Right lobe of liver (tissue), 6 donors: ENCODE measurements around the gene PDE4B. TPM values are rescaled to one million over a fixed set of nuclear protein-coding genes. Genes with fewer than 3 reads are reported as not detected.

ENCODE experiments used
- ATAC-seq, 4 donors: fragments of 200-7000 bp; cut with Tn5 transposase; one replicate each; pipeline ENCODE4 v1.9.1; 2020; ENCODE audit warnings: mild to moderate bottlenecking in 4 of 4, moderate library complexity in 4 of 4
- DNase-seq, 3 donors: peaks; one replicate each; pipeline ENCODE4 v3.0.0-alpha.2; 2020
- H3K27ac ChIP-seq, 3 donors: fragments of 200-600 bp; one replicate each; pipeline ENCODE4 v1.8.0; 2022
- H3K27me3 ChIP-seq, 2 donors: fragments of 200-600 bp; one replicate each; pipeline ENCODE4 v1.8.0; 2022
- H3K36me3 ChIP-seq, 4 donors: fragments of 200-600 bp; sonication (generic) in 1 of 4; one replicate each; pipeline versions ENCODE4 v1.5.1 to v1.8.0; 2017 to 2022; ENCODE audit warnings: control low read depth in 1 of 4
- H3K4me1 ChIP-seq, 4 donors: fragments of 200-600 bp; sonication (generic) in 1 of 4; one replicate each; pipeline versions ENCODE4 v1.5.1 to v1.8.0; 2017 to 2022; ENCODE audit warnings: control low read depth in 1 of 4
- H3K4me3 ChIP-seq, 3 donors: fragments of 200-600 bp; one replicate each; pipeline ENCODE4 v1.8.0; 2022
- H3K9me3 ChIP-seq, 4 donors: fragments of 200-600 bp; sonication (generic) in 1 of 4; one replicate each; pipeline versions ENCODE4 v1.5.1 to v1.8.0; 2017 to 2022; ENCODE audit warnings: control low read depth in 1 of 4
- CTCF ChIP-seq, 4 donors: fragments of 200-600 bp in 3 of 4; fragments of 450-650 bp in 1 of 4; IDR thresholded peaks; one replicate each; pipeline versions ENCODE4 v1.5.1 to v1.8.0; 2016 to 2022; ENCODE audit warnings: antibody characterized with exemption in 4 of 4, mild to moderate bottlenecking in 2 of 4
- POLR2A ChIP-seq: fragments of 450-650 bp; IDR thresholded peaks from one replicate; pipeline ENCODE4 v1.6.1; 2017; ENCODE audit warnings: antibody characterized with exemption, mild to moderate bottlenecking
- WGBS: methylation state at CpG from one replicate; pipeline ENCODE4 v1.1.6; 2018; ENCODE audit warnings: low coverage, low lambda C conversion rate; ENCODE audit not compliant: insufficient coverage; ENCODE audit errors: missing lambda C conversion rate; 5-methylcytosine and 5-hydroxymethylcytosine counted together
- intact Hi-C, 2 donors: fragments of 100-400 bp; cut with DNase I; formaldehyde crosslinking; loops; one replicate each; pipeline versions ENCODE4 v1.11.2 to v1.14.1; 2022
- total RNA-seq, 6 experiments: library from RNA; depleted of rRNA in 2 of 6; stranded (reverse); fragments of >200 nt in 2 of 6; fragmentation: NEBNext Ultra II Directional in 3 of 6; extraction: Animal tissue kit (Norgen Biotek cat#: 25700) in 3 of 6; gene quantifications; one replicate each; pipeline versions ENCODE4 v1.1.0 to v1.2.4, GENCODE V29; 2016 to 2023
- donor health status: DM: no; HTN: yes; CAD: no.
- donor health status: DM: no; HTN: no; CAD: no.
- donor health status: DM: no; HTN: no; CAD: no.
- donor health status: DM: no; HTN: yes; CAD: no.
- donor health status: DM: no; HTN: yes; CAD: no.

PDE4B gene
- total RNA-seq, 6 experiments from 2014 or later = 1.4 to 6.4 (median 2.4) TPM

- H3K4me3 ChIP-seq = no peak overlapping the region
- H3K27me3 ChIP-seq = no peaks in the 10 kb centered on the region
- H3K9me3 ChIP-seq = no peaks in the 10 kb centered on the region
- no peak for TF ChIP-seq CTCF (IDR thresholded peaks at IDR 0.05)
- no peak for TF ChIP-seq POLR2A
- ATAC-seq (peak in 2 of 4 donors; percentile 15 to 17), DNase-seq (no peak)
- WGBS = 53% methylated on average over 7 of the region's 7 CpGs
- H3K36me3 ChIP-seq = no peaks in the 10 kb centered on the region
- H3K27ac ChIP-seq = peak overlapping the region in 1 of 3 donors; percentile 2
- intact Hi-C loops = no loop called here
- H3K4me1 ChIP-seq = peaks cover 0 to 19% (median 0%) of the 10 kb centered on the region in 4 donors
These were observed 603.7 kb downstream of the PDE4B start for GRCh38 chr1:66396212-66396890.

GRCh38 chr1:66397192-66397591 is 604.5 kb downstream of the PDE4B start:
- 55% methylated on average over 1 of the region's 1 CpG for WGBS
- TF ChIP-seq POLR2A = no peak
- TF ChIP-seq CTCF (IDR thresholded peaks at IDR 0.05) = no peak
- H3K4me1 ChIP-seq = peaks cover 0 to 19% (median 0%) of the 10 kb centered on the region in 4 donors
- ATAC-seq (peak in 1 of 4 donors; percentile 14), DNase-seq (no peak)
- intact Hi-C loops = no loop called here
- H3K4me3 ChIP-seq = no peak overlapping the region
- H3K27ac ChIP-seq = no peak overlapping the region
- no peaks in the 10 kb centered on the region for H3K27me3 ChIP-seq
- H3K36me3 ChIP-seq = no peaks in the 10 kb centered on the region
- no peaks in the 10 kb centered on the region for H3K9me3 ChIP-seq

- Histone ChIP-seq H3K27ac (peak overlapping the region in 1 of 3 donors; percentile 46), H3K9me3 (no peaks in the 10 kb centered on the region), H3K4me1 (peaks cover 0 to 17% (median 0%) of the 10 kb centered on the region in 4 donors), H3K4me3 (no peak overlapping the region), H3K36me3 (no peaks in the 10 kb centered on the region), H3K27me3 (no peaks in the 10 kb centered on the region)
- 49% methylated on average over 3 of the region's 3 CpGs for WGBS
- TF ChIP-seq CTCF (IDR thresholded peaks at IDR 0.05) (no peak), POLR2A (no peak)
- intact Hi-C loops = no loop called here
- DNase-seq = no peak
- peak in 3 of 4 donors; percentile 65 to 82 (median 81) for ATAC-seq
These were observed 607.3 kb downstream of the PDE4B start for GRCh38 chr1:66399888-66400529.

GRCh38 chr1:66400660-66401059 is 608.0 kb downstream of the PDE4B start:
- intact Hi-C loops = no loop called here
- H3K36me3 ChIP-seq = no peaks in the 10 kb centered on the region
- DNase-seq (no peak), ATAC-seq (no peak)
- H3K27ac ChIP-seq = peak overlapping the region in 1 of 3 donors; percentile 26
- peaks cover 0 to 11% (median 0%) of the 10 kb centered on the region in 4 donors for H3K4me1 ChIP-seq
- TF ChIP-seq CTCF (IDR thresholded peaks at IDR 0.05) (no peak), POLR2A (no peak)
- no peaks in the 10 kb centered on the region for H3K27me3 ChIP-seq
- no peaks in the 10 kb centered on the region for H3K9me3 ChIP-seq
- WGBS = 85% methylated on average over 4 of the region's 4 CpGs
- H3K4me3 ChIP-seq = no peak overlapping the region
